Ascending aorta (tissue), 2 donors: ENCODE data around the gene GDPGP1. TPM values are rescaled to one million over a fixed set of nuclear protein-coding genes. Genes with fewer than 3 reads are reported as not detected.
"Not testable (repeated sequence)": the region's sequence is repeated elsewhere in the genome, so short reads cannot be mapped to it uniquely, and the experiment has no call there.

Source experiments
- DNase-seq, 2 donors: peaks; one replicate each; pipeline ENCODE4 v3.0.0-alpha.2; 2019; ENCODE audit warnings: low spot score in 2 of 2
- H3K27ac ChIP-seq, 2 donors: fragments of 200-600 bp; sonication (generic); one replicate each; pipeline ENCODE4 v1.5.1; 2016 to 2017; ENCODE audit warnings: mild to moderate bottlenecking in 1 of 2
- H3K27me3 ChIP-seq: fragments of 200-600 bp; sonication (generic); one replicate; pipeline ENCODE4 v1.5.1; 2017
- H3K36me3 ChIP-seq, 2 donors: fragments of 200-600 bp; sonication (generic); one replicate each; pipeline ENCODE4 v1.5.1; 2016
- H3K4me1 ChIP-seq, 2 donors: fragments of 200-600 bp; sonication (generic); one replicate each; pipeline ENCODE4 v1.5.1; 2016 to 2017; ENCODE audit warnings: mild to moderate bottlenecking in 1 of 2
- H3K4me3 ChIP-seq, 2 donors: fragments of 200-600 bp; sonication (generic); one replicate each; pipeline ENCODE4 v1.5.1; 2016 to 2017; ENCODE audit warnings: mild to moderate bottlenecking in 1 of 2
- H3K9me3 ChIP-seq, 2 donors: fragments of 200-600 bp; sonication (generic); one replicate each; pipeline ENCODE4 v1.5.1; 2016
- intact Hi-C: fragments of 100-400 bp; cut with DNase I; formaldehyde crosslinking; loops from one replicate; pipeline ENCODE4 v1.15.1; 2023
- total RNA-seq: library from RNA; depleted of rRNA; stranded (reverse); fragments of >200 nt; gene quantifications from one replicate; pipeline ENCODE4 v1.1.0, GENCODE V29; 2016
- TF ChIP-seq, protein P1 (sequence below), 3 experiments: fragments of 200-600 bp in 2 of 3; fragments of 450-650 bp in 1 of 3; sonication (generic) in 2 of 3; IDR thresholded peaks; one replicate each; pipeline ENCODE4 v1.5.1; 2016 to 2019; ENCODE audit warnings: antibody characterized with exemption in 3 of 3, mild to moderate bottlenecking in 1 of 3, moderate library complexity in 1 of 3

The GDPGP1 gene
- total RNA-seq, 1 donor from 2014 or later = 2.2 TPM

DNA sequence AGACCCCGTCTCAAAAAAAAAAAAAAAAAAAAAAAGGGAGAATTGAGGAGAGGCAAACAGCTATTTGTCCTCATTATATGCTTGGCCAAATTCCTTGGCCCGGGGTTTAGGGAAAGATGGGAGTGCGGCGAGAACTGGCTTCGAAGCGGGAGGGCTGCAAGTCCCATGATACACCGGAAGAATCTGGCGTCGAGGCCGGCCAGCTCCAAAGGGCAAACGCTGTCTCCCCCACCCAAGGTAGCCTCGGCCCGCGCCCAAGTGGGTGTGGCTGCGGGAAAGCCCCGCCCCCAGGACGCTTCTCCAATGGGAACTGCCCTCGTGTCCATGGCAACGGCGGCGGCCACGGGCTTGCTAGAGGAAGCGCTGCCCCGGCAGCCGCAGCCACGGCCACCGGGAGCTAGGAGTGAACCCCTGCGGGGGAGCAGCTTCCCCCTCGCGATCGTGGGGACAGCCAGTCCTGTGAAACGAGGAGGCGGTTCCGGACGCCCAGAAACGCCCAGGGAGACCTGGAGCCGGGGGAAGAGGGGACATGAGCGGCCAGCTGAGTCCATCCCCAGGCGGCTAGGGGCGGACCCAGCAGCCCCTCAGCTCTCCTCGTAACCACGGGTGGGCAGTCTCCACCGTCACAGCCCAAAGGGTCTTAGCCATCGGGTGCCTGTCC lies 15.3 kb downstream of the GDPGP1 start, which contains the start of gene TTLL13:
TTLL13 (plus strand) TSS at position 354 of the 661 bp plus-strand sequence. CDS start 1,075 bp downstream, outside the sequence.
- intact Hi-C loops = loop anchor here (1.0 to 2.0 kb wide), 2 partner anchors 15 kb away; partner anchors contain the start of genes GDPGP1 and NGRN
- Histone ChIP-seq H3K9me3 (no peaks in the 10 kb centered on the region), H3K4me3 (peak within 1 kb of the TSS; percentile 55 to 63), H3K4me1 (peaks cover 0 to 3% of the 10 kb centered on the region in 2 donors), H3K27ac (no peak within 1 kb of the TSS), H3K36me3 (no peaks in the 10 kb centered on the region), H3K27me3 (no peaks in the 10 kb centered on the region)
- TF ChIP-seq, protein P1, sequence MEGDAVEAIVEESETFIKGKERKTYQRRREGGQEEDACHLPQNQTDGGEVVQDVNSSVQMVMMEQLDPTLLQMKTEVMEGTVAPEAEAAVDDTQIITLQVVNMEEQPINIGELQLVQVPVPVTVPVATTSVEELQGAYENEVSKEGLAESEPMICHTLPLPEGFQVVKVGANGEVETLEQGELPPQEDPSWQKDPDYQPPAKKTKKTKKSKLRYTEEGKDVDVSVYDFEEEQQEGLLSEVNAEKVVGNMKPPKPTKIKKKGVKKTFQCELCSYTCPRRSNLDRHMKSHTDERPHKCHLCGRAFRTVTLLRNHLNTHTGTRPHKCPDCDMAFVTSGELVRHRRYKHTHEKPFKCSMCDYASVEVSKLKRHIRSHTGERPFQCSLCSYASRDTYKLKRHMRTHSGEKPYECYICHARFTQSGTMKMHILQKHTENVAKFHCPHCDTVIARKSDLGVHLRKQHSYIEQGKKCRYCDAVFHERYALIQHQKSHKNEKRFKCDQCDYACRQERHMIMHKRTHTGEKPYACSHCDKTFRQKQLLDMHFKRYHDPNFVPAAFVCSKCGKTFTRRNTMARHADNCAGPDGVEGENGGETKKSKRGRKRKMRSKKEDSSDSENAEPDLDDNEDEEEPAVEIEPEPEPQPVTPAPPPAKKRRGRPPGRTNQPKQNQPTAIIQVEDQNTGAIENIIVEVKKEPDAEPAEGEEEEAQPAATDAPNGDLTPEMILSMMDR (IDR thresholded peaks at IDR 0.05) = no peak
- DNase-seq = peak; percentile 79 to 95

DNA sequence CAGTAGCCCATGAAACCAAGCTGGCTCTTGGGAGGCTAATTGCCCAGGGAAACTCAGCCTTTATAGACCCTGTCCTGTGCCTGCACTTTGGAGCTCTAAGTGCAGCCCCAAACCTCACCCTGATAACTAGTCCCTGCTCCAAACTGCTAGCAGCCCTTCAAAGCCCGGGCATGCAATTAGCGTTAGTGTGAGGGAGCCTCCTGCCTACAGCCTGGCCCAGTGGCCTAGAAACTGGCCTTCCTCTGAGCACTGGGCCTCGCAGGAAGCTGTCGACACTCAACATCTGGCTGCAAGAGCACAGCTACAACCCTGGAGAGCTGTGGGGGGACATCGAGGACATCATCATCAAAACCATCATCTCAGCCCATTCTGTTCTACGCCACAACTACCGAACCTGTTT lies 23.8 kb downstream of the GDPGP1 start:
- Histone ChIP-seq H3K27ac (no peak overlapping the region), H3K9me3 (no peaks in the 10 kb centered on the region), H3K36me3 (no peaks in the 10 kb centered on the region), H3K27me3 (no peaks in the 10 kb centered on the region), H3K4me3 (no peak overlapping the region), H3K4me1 (no peaks in the 10 kb centered on the region)
- TF ChIP-seq, protein P1 (IDR thresholded peaks at IDR 0.05) = no peak
- DNase-seq = no peak
- intact Hi-C loops = no loop called here

DNA sequence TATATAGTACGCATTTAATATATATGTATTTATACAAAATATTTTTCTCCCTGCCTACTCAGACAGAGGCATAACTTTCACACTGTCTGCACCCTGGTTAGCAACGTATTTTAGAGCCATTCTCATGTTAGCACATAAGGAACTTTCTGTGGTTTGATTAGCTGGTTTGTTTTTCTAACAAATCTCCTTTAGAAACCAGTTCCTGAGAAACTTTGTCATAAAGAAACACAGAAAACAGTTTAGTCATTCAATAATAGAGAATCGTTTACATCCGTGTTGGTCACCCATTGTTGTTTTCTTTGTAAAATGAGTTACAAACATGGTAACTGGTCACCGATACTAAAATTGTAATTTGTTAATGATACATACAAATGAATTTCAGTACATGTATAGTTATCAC lies 25.5 kb downstream of the GDPGP1 start:
- peaks cover 0 to 3% of the 10 kb centered on the region in 2 donors for H3K4me1 ChIP-seq
- TF ChIP-seq, protein P1 (IDR thresholded peaks at IDR 0.05) = no peak
- H3K36me3 ChIP-seq = no peaks in the 10 kb centered on the region
- no peak for DNase-seq
- intact Hi-C loops = no loop called here
- H3K9me3 ChIP-seq = no peaks in the 10 kb centered on the region
- no peak overlapping the region for H3K4me3 ChIP-seq
- no peak overlapping the region for H3K27ac ChIP-seq
- H3K27me3 ChIP-seq = no peaks in the 10 kb centered on the region

DNA sequence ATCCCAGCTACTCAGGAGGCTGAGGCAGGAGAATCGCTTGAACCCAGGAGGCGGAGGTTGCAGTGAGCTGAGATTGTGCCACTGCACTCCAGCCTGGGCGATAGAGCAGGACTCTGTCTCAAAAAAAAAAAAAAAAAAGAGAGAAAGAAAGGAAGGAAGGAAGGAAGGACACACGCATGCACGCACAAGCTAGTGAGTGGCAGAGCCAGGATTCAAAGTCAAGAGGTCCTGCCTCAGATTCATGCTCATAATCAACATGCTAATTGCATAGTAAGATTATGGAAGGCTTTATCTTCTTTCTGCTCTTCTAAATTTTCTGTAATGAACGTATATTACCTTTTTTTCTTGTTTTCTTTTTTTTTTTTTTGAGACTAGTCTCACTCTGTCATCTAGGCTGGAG lies 26.7 kb downstream of the GDPGP1 start:
- H3K27me3 ChIP-seq, H3K4me3 ChIP-seq, H3K4me1 ChIP-seq, H3K9me3 ChIP-seq, intact Hi-C loops, H3K36me3 ChIP-seq, DNase-seq, H3K27ac ChIP-seq: not testable (repeated sequence)

DNA sequence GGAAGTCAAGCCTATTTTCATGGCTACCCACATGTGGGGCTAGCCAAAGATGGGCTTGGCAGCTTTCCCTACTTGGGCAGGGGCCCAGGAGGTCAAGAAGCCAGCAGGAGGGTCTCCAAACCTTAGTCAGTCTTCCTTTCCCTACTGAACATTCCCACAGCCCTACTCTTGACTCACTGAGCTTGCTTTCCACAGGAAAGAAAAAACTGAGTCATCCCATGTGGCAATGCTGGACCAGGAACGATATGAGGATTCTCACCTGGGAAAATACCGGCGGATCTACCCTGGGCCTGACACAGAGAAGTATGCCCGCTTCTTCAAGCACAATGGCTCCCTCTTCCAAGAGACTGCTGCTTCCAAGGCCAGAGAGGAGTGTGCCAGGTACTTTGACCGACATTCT lies 27.8 kb downstream of the GDPGP1 start:
- TF ChIP-seq, protein P1 (IDR thresholded peaks at IDR 0.05) = no peak
- Histone ChIP-seq H3K27ac (no peak overlapping the region), H3K4me3 (no peak overlapping the region), H3K4me1 (peaks cover 0 to 8% of the 10 kb centered on the region in 2 donors), H3K9me3 (no peaks in the 10 kb centered on the region), H3K27me3 (no peaks in the 10 kb centered on the region), H3K36me3 (no peaks in the 10 kb centered on the region)
- intact Hi-C loops = no loop called here
- DNase-seq = no peak

DNA sequence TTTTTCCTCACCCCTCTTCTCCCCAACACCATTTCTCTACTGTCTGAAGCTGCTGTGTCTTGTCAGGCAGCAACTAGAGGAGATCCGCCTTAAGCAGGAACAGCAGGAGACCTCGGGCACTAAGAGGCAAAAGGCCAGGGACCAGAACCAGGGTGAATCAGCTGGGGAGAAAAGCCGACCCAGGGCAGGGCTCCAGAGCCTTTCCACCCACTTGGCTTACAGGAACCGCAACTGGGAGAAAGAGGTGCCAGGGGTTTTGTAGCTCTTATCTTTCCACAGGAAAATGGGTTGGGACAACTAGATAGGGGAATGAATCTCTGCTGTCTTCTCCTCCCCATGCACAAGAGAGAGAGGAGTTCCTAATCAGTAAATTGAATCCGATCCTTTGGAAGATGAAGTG lies 28.4 kb downstream of the GDPGP1 start:
- no peaks in the 10 kb centered on the region for H3K36me3 ChIP-seq
- intact Hi-C loops = no loop called here
- no peaks in the 10 kb centered on the region for H3K9me3 ChIP-seq
- H3K4me1 ChIP-seq = peaks cover 4 to 14% of the 10 kb centered on the region in 2 donors
- TF ChIP-seq, protein P1 (IDR thresholded peaks at IDR 0.05) = no peak
- H3K27me3 ChIP-seq = no peaks in the 10 kb centered on the region
- DNase-seq = no peak
- no peak overlapping the region for H3K27ac ChIP-seq
- no peak overlapping the region for H3K4me3 ChIP-seq
